Astrocyte (in vitro differentiated cells and primary cell): ENCODE measurements around the gene ISLR2.

Experiments used
- CTCF ChIP-seq: IDR thresholded peaks from 2 replicates; pipeline ENCODE4 v1.5.1; 2011; ENCODE audit warnings: low read depth, mild to moderate bottlenecking, inconsistent platforms, low read length, moderate library complexity; ENCODE audit not compliant: insufficient read depth
- EZH2 ChIP-seq: IDR thresholded peaks from 2 replicates; pipeline ENCODE4 v1.6.1; 2012; ENCODE audit warnings: mild to moderate bottlenecking, low read length, inconsistent platforms; ENCODE audit not compliant: insufficient read depth

GRCh38 chr15:74179101-74179841 is 48.9 kb downstream of the ISLR2 start:
- TF ChIP-seq CTCF (no peak), EZH2 (no peak)
